OCI-LY1 (cell line): ENCODE measurements around the gene ABCC4.

Experiments used
- H2AFZ ChIP-seq: fragments of 200-600 bp; sonication (generic), shearing (Covaris generic); 2 replicates; pipeline ENCODE4 v1.6.0; 2014; ENCODE audit warnings: antibody characterized with exemption, mild to moderate bottlenecking, low read length
- H3F3A ChIP-seq: fragments of 200-600 bp; sonication (generic), shearing (Covaris generic); 2 replicates; pipeline ENCODE4 v1.6.0; 2014; ENCODE audit warnings: mild to moderate bottlenecking, antibody characterized with exemption, low read length, moderate library complexity; ENCODE audit not compliant: insufficient read depth
- H3K27ac ChIP-seq: fragments of 200-600 bp; sonication (generic); 2 replicates; pipeline ENCODE4 v1.5.1; 2014; ENCODE audit warnings: low read length, mixed run types, mild to moderate bottlenecking, low read depth; ENCODE audit not compliant: poor library complexity, severe bottlenecking
- H3K27me3 ChIP-seq: fragments of 200-600 bp; sonication (generic); 2 replicates; pipeline ENCODE4 v1.6.0; 2014; ENCODE audit warnings: antibody characterized with exemption, mild to moderate bottlenecking, low read length, moderate library complexity; ENCODE audit not compliant: insufficient read depth
- H3K36me3 ChIP-seq: fragments of 200-600 bp; sonication (generic); 2 replicates; pipeline ENCODE4 v1.6.1; 2014; ENCODE audit warnings: mild to moderate bottlenecking, antibody characterized with exemption, low read length, moderate library complexity, mixed read lengths; ENCODE audit not compliant: insufficient read depth
- H3K4me1 ChIP-seq: fragments of 200-600 bp; sonication (generic); 2 replicates; pipeline ENCODE4 v1.5.1; 2014; ENCODE audit warnings: mild to moderate bottlenecking, low read length, moderate library complexity; ENCODE audit not compliant: insufficient read depth, severe bottlenecking
- H3K4me2 ChIP-seq: fragments of 200-600 bp; sonication (generic), shearing (Covaris generic); 2 replicates; pipeline ENCODE4 v1.6.1; 2014; ENCODE audit warnings: low read length
- H3K4me3 ChIP-seq: fragments of 200-600 bp; sonication (generic); 2 replicates; pipeline ENCODE4 v1.5.1; 2014; ENCODE audit warnings: low read length, low read depth, mild to moderate bottlenecking, mixed read lengths; ENCODE audit not compliant: poor library complexity, severe bottlenecking
- H3K79me2 ChIP-seq: fragments of 200-600 bp; shearing (Covaris generic); 2 replicates; pipeline ENCODE4 v1.6.1; 2016; ENCODE audit warnings: mixed run types, low read length, mixed read lengths; ENCODE audit not compliant: insufficient read depth
- H3K9ac ChIP-seq: fragments of 200-600 bp; sonication (generic), shearing (Covaris generic); 2 replicates; pipeline ENCODE4 v1.6.1; 2014; ENCODE audit warnings: mild to moderate bottlenecking, low read length, mixed read lengths
- H3K9me2 ChIP-seq: fragments of 200-600 bp; sonication (generic), shearing (Covaris generic); 2 replicates; pipeline ENCODE4 v1.6.1; 2014; ENCODE audit warnings: low read depth, mild to moderate bottlenecking, low read length, mixed read lengths
- H3K9me3 ChIP-seq: fragments of 200-600 bp; shearing (Covaris generic); 2 replicates; pipeline ENCODE4 v1.6.1; 2014; ENCODE audit warnings: low read length, mixed read lengths
- H4K20me1 ChIP-seq: fragments of 200-600 bp; sonication (generic), shearing (Covaris generic); 2 replicates; pipeline ENCODE4 v1.6.0; 2016; ENCODE audit warnings: mild to moderate bottlenecking, low read length; ENCODE audit not compliant: insufficient read depth
- EZH2 ChIP-seq: fragments of 200-600 bp; sonication (generic), shearing (Covaris generic); IDR thresholded peaks from 2 replicates; pipeline ENCODE4 v1.8.0; 2017; ENCODE audit warnings: borderline replicate concordance, mixed run types, mild to moderate bottlenecking, antibody characterized with exemption, low read length, moderate library complexity, mixed read lengths
- TF ChIP-seq, protein P1 (sequence below): fragments of 200-600 bp; sonication (generic), shearing (Covaris generic); IDR thresholded peaks from 2 replicates; pipeline ENCODE4 v1.5.1; 2017; ENCODE audit warnings: mild to moderate bottlenecking, antibody characterized with exemption, low read length, moderate library complexity, mixed read lengths

The ABCC4 gene

DNA sequence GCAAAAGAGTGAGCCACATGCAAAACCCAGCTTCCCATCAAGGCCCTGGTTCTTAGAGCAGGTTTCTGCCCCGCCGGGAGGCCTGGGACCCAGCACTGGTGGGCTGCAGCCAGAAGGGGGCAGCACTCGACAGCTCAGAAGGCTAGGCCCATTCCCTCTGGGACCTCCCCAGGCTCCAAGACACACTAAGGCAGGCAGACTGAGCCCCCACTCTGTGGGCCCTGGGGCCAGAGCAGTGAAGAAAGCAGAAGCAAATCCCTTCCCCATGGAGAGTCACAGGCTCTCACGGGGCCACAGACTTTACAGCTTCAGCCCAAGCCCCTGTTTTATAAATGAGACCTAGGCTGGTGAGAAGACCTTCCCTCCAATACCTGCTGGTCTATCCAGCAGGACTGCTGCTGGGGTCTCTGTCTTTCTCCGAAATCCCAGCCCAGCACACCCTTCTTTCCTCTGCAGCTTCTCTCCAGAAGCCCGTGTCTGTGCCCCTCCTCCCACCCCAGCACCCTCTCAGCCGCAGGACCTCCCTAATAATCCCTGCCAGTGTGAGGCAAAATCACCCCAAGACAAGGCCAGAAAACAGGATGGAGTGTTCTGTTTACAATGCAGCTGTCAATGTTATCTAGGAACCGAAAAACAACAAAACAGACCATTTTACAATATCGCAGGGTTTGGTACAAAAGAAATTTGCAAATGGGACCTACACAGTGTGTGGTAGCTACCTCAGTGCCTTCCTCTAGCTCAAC is 109.3 kb downstream of the ABCC4 start:
- H3K27ac ChIP-seq: no peak overlapping the region
- H3K36me3 ChIP-seq: peaks cover 23% of the 10 kb centered on the region; the same call in 1 of the 2 replicates
- H3K79me2 ChIP-seq: no peaks in the 10 kb centered on the region
- no peaks in the 10 kb centered on the region for H3K9me3 ChIP-seq
- H2AFZ ChIP-seq: no peak overlapping the region
- H3K4me2 ChIP-seq: no peak overlapping the region
- H3K9me2 ChIP-seq: no peaks in the 10 kb centered on the region
- H4K20me1 ChIP-seq: no peaks in the 10 kb centered on the region
- H3F3A ChIP-seq: no peaks in the 10 kb centered on the region
- no peak overlapping the region for H3K9ac ChIP-seq
- TF ChIP-seq EZH2: no peak
- TF ChIP-seq, protein P1, sequence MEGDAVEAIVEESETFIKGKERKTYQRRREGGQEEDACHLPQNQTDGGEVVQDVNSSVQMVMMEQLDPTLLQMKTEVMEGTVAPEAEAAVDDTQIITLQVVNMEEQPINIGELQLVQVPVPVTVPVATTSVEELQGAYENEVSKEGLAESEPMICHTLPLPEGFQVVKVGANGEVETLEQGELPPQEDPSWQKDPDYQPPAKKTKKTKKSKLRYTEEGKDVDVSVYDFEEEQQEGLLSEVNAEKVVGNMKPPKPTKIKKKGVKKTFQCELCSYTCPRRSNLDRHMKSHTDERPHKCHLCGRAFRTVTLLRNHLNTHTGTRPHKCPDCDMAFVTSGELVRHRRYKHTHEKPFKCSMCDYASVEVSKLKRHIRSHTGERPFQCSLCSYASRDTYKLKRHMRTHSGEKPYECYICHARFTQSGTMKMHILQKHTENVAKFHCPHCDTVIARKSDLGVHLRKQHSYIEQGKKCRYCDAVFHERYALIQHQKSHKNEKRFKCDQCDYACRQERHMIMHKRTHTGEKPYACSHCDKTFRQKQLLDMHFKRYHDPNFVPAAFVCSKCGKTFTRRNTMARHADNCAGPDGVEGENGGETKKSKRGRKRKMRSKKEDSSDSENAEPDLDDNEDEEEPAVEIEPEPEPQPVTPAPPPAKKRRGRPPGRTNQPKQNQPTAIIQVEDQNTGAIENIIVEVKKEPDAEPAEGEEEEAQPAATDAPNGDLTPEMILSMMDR: peak; percentile 100
- no peaks in the 10 kb centered on the region for H3K4me1 ChIP-seq
- no peaks in the 10 kb centered on the region for H3K27me3 ChIP-seq
- H3K4me3 ChIP-seq: no peak overlapping the region

DNA sequence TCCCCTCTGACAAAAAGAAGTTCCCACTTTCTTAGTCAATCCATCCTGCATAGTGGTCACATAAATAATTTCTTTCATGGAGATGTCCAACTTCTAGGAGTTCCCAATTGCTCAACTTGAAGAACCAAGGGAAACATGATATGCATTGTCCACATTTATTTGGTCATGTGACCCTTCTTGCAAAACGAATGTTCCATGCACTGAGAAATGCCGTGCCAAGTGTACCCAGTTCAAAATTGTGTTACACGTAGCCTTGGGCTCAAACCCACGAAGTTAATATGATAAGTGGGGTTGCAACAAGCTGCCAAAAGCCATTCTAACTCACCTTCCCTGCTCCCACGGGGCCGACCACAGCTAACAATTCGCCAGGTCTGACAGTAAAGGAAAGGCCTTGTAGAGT is 113.1 kb downstream of the ABCC4 start:
- Histone ChIP-seq H3K79me2 (no peaks in the 10 kb centered on the region), H3K36me3 (peaks cover 24% of the 10 kb centered on the region; the same call in 1 of the 2 replicates), H2AFZ (no peak overlapping the region), H3K9me2 (no peaks in the 10 kb centered on the region), H4K20me1 (no peaks in the 10 kb centered on the region), H3K4me2 (no peak overlapping the region), H3K9me3 (no peaks in the 10 kb centered on the region), H3K9ac (no peak overlapping the region), H3K4me3 (no peak overlapping the region), H3K27ac (no peak overlapping the region), H3K27me3 (no peaks in the 10 kb centered on the region), H3K4me1 (no peaks in the 10 kb centered on the region), H3F3A (no peaks in the 10 kb centered on the region)
- no peak for TF ChIP-seq EZH2
- TF ChIP-seq, protein P1: no peak

DNA sequence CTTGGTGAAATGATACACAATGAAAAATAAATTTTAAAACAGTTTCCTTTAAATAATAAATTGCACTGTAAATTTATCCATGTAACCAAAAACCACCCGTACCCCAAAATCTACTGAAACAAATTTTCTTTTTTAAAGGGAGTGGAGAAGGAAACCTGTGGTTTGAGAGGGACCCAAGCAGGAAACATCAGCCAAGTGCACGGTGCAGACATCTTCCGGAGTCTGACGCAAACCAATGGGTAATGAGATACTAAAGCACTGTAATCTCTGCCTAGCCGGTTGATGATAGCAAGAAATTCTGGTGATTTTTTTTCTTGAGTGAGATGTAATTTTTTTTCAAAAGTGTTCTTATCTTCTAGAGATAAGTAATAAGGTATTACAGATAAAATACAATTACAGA is 115.4 kb downstream of the ABCC4 start:
- H3K36me3 ChIP-seq: peaks cover 24% of the 10 kb centered on the region; the same call in 1 of the 2 replicates
- no peak for TF ChIP-seq EZH2
- TF ChIP-seq, protein P1: no peak
- no peaks in the 10 kb centered on the region for H3K4me1 ChIP-seq
- H3K4me2 ChIP-seq: no peak overlapping the region
- H3K27ac ChIP-seq: no peak overlapping the region
- H4K20me1 ChIP-seq: no peaks in the 10 kb centered on the region
- H3K9ac ChIP-seq: no peak overlapping the region
- no peaks in the 10 kb centered on the region for H3K9me3 ChIP-seq
- H2AFZ ChIP-seq: no peak overlapping the region
- no peaks in the 10 kb centered on the region for H3F3A ChIP-seq
- no peaks in the 10 kb centered on the region for H3K9me2 ChIP-seq
- no peaks in the 10 kb centered on the region for H3K27me3 ChIP-seq
- no peak overlapping the region for H3K4me3 ChIP-seq
- H3K79me2 ChIP-seq: no peaks in the 10 kb centered on the region
